OCI-LY1 (cell line): ENCODE results near the gene LYVE1.

ENCODE experiments used
- H2AFZ ChIP-seq: fragments of 200-600 bp; sonication (generic), shearing (Covaris generic); 2 replicates; pipeline ENCODE4 v1.6.0; 2014; ENCODE audit warnings: antibody characterized with exemption, mild to moderate bottlenecking, low read length
- H3F3A ChIP-seq: fragments of 200-600 bp; sonication (generic), shearing (Covaris generic); 2 replicates; pipeline ENCODE4 v1.6.0; 2014; ENCODE audit warnings: mild to moderate bottlenecking, antibody characterized with exemption, low read length, moderate library complexity; ENCODE audit not compliant: insufficient read depth
- H3K27ac ChIP-seq: fragments of 200-600 bp; sonication (generic); 2 replicates; pipeline ENCODE4 v1.5.1; 2014; ENCODE audit warnings: low read length, mixed run types, mild to moderate bottlenecking, low read depth; ENCODE audit not compliant: poor library complexity, severe bottlenecking
- H3K27me3 ChIP-seq: fragments of 200-600 bp; sonication (generic); 2 replicates; pipeline ENCODE4 v1.6.0; 2014; ENCODE audit warnings: antibody characterized with exemption, mild to moderate bottlenecking, low read length, moderate library complexity; ENCODE audit not compliant: insufficient read depth
- H3K36me3 ChIP-seq: fragments of 200-600 bp; sonication (generic); 2 replicates; pipeline ENCODE4 v1.6.1; 2014; ENCODE audit warnings: mild to moderate bottlenecking, antibody characterized with exemption, low read length, moderate library complexity, mixed read lengths; ENCODE audit not compliant: insufficient read depth
- H3K4me1 ChIP-seq: fragments of 200-600 bp; sonication (generic); 2 replicates; pipeline ENCODE4 v1.5.1; 2014; ENCODE audit warnings: mild to moderate bottlenecking, low read length, moderate library complexity; ENCODE audit not compliant: insufficient read depth, severe bottlenecking
- H3K4me2 ChIP-seq: fragments of 200-600 bp; sonication (generic), shearing (Covaris generic); 2 replicates; pipeline ENCODE4 v1.6.1; 2014; ENCODE audit warnings: low read length
- H3K4me3 ChIP-seq: fragments of 200-600 bp; sonication (generic); 2 replicates; pipeline ENCODE4 v1.5.1; 2014; ENCODE audit warnings: low read length, low read depth, mild to moderate bottlenecking, mixed read lengths; ENCODE audit not compliant: poor library complexity, severe bottlenecking
- H3K79me2 ChIP-seq: fragments of 200-600 bp; shearing (Covaris generic); 2 replicates; pipeline ENCODE4 v1.6.1; 2016; ENCODE audit warnings: mixed run types, low read length, mixed read lengths; ENCODE audit not compliant: insufficient read depth
- H3K9ac ChIP-seq: fragments of 200-600 bp; sonication (generic), shearing (Covaris generic); 2 replicates; pipeline ENCODE4 v1.6.1; 2014; ENCODE audit warnings: mild to moderate bottlenecking, low read length, mixed read lengths
- H3K9me2 ChIP-seq: fragments of 200-600 bp; sonication (generic), shearing (Covaris generic); 2 replicates; pipeline ENCODE4 v1.6.1; 2014; ENCODE audit warnings: low read depth, mild to moderate bottlenecking, low read length, mixed read lengths
- H3K9me3 ChIP-seq: fragments of 200-600 bp; shearing (Covaris generic); 2 replicates; pipeline ENCODE4 v1.6.1; 2014; ENCODE audit warnings: low read length, mixed read lengths
- H4K20me1 ChIP-seq: fragments of 200-600 bp; sonication (generic), shearing (Covaris generic); 2 replicates; pipeline ENCODE4 v1.6.0; 2016; ENCODE audit warnings: mild to moderate bottlenecking, low read length; ENCODE audit not compliant: insufficient read depth
- EZH2 ChIP-seq: fragments of 200-600 bp; sonication (generic), shearing (Covaris generic); IDR thresholded peaks from 2 replicates; pipeline ENCODE4 v1.8.0; 2017; ENCODE audit warnings: borderline replicate concordance, mixed run types, mild to moderate bottlenecking, antibody characterized with exemption, low read length, moderate library complexity, mixed read lengths
- TF ChIP-seq, protein P1 (sequence below): fragments of 200-600 bp; sonication (generic), shearing (Covaris generic); IDR thresholded peaks from 2 replicates; pipeline ENCODE4 v1.5.1; 2017; ENCODE audit warnings: mild to moderate bottlenecking, antibody characterized with exemption, low read length, moderate library complexity, mixed read lengths

Gene LYVE1

DNA sequence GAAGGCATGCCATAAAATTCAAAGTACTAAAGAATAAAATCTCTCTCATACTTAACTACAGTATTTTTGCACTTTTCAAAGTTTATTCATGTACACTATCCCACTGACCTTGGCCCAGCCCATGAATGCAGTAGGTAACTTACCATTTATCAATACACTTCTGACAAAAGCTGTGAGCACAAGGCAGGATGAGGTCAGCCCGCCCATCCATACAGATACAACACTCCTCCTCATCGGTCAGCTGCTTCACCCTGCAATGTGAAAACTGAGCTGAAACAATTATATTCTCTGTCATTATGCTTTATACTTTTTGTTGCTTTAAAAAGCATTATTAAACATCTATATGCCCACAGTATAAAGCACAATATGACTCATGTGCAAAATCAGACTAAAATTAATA, 49.6 kb downstream of the LYVE1 start:
- Histone ChIP-seq H3K27me3 (no peaks in the 10 kb centered on the region), H3K4me1 (no peaks in the 10 kb centered on the region), H4K20me1 (no peaks in the 10 kb centered on the region), H3K9me3 (no peaks in the 10 kb centered on the region), H2AFZ (no peak overlapping the region), H3K9ac (no peak overlapping the region), H3K36me3 (peaks cover 13% of the 10 kb centered on the region; the same call in 1 of the 2 replicates), H3F3A (no peaks in the 10 kb centered on the region), H3K9me2 (no peaks in the 10 kb centered on the region), H3K4me2 (no peak overlapping the region), H3K27ac (no peak overlapping the region), H3K4me3 (no peak overlapping the region), H3K79me2 (no peaks in the 10 kb centered on the region)
- no peak for TF ChIP-seq EZH2
- TF ChIP-seq, protein P1, sequence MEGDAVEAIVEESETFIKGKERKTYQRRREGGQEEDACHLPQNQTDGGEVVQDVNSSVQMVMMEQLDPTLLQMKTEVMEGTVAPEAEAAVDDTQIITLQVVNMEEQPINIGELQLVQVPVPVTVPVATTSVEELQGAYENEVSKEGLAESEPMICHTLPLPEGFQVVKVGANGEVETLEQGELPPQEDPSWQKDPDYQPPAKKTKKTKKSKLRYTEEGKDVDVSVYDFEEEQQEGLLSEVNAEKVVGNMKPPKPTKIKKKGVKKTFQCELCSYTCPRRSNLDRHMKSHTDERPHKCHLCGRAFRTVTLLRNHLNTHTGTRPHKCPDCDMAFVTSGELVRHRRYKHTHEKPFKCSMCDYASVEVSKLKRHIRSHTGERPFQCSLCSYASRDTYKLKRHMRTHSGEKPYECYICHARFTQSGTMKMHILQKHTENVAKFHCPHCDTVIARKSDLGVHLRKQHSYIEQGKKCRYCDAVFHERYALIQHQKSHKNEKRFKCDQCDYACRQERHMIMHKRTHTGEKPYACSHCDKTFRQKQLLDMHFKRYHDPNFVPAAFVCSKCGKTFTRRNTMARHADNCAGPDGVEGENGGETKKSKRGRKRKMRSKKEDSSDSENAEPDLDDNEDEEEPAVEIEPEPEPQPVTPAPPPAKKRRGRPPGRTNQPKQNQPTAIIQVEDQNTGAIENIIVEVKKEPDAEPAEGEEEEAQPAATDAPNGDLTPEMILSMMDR = no peak

DNA sequence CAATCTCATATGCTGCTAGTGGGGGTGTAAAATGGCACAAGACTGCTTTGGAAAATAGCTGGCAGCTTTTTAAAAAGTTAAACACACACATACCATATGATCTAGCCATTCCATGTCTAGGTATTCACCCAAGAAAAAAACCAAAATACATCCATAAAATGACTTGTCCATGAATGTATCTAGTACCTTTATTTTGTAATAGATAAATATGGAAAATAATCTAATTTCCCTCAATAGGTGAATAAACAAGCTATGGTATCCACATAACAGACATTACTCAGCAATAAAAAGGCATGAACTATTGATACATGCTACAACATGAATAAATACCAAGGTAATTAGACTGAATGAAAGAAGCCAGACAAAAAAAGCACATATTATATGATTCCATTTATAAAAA, 50.3 kb downstream of the LYVE1 start:
- H3K9ac ChIP-seq = no peak overlapping the region
- H2AFZ ChIP-seq = no peak overlapping the region
- H3K27ac ChIP-seq = no peak overlapping the region
- H3K27me3 ChIP-seq = no peaks in the 10 kb centered on the region
- no peaks in the 10 kb centered on the region for H3K9me2 ChIP-seq
- H3K4me1 ChIP-seq = no peaks in the 10 kb centered on the region
- no peak overlapping the region for H3K4me2 ChIP-seq
- peaks cover 13% of the 10 kb centered on the region; the same call in 1 of the 2 replicates for H3K36me3 ChIP-seq
- H3F3A ChIP-seq = no peaks in the 10 kb centered on the region
- H3K9me3 ChIP-seq = no peaks in the 10 kb centered on the region
- H3K4me3 ChIP-seq = no peak overlapping the region
- H3K79me2 ChIP-seq = no peaks in the 10 kb centered on the region
- TF ChIP-seq, protein P1 = no peak
- TF ChIP-seq EZH2 = no peak
- no peaks in the 10 kb centered on the region for H4K20me1 ChIP-seq

DNA sequence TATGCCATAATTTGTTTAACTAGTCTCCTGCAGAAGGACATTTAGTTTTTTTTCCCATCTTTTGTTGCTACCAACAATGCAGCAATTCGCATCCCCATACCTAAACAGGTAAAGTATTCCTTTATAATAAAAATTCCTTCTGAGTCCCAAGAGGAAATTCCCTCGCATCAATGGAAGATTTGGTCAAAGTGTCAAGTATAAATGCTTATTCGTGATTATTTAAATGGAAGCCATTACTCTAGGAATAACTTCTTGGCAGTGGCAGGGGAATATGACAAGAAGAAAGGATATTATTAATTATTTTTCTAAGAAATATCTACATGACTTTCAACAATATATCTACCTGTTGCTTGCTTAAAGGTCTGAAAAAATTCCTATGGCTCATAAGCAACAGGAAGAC, 53.0 kb downstream of the LYVE1 start:
- no peak overlapping the region for H3K4me2 ChIP-seq
- H3K79me2 ChIP-seq = no peaks in the 10 kb centered on the region
- no peaks in the 10 kb centered on the region for H3K9me2 ChIP-seq
- no peak overlapping the region for H3K9ac ChIP-seq
- no peak overlapping the region for H3K27ac ChIP-seq
- no peaks in the 10 kb centered on the region for H4K20me1 ChIP-seq
- H3K9me3 ChIP-seq = no peaks in the 10 kb centered on the region
- H3K36me3 ChIP-seq = peaks cover 29% of the 10 kb centered on the region; the same call in 1 of the 2 replicates
- TF ChIP-seq, protein P1 = no peak
- TF ChIP-seq EZH2 = no peak
- H3F3A ChIP-seq = peaks cover 3% of the 10 kb centered on the region; the same call in 1 of the 2 replicates
- no peaks in the 10 kb centered on the region for H3K4me1 ChIP-seq
- H3K4me3 ChIP-seq = no peak overlapping the region
- no peaks in the 10 kb centered on the region for H3K27me3 ChIP-seq
- no peak overlapping the region for H2AFZ ChIP-seq
